SU-DHL-6 (cell line): ENCODE results near the gene PIK3R1.

Source experiments
- EZH2phosphoT487 ChIP-seq: fragments of 200-600 bp; sonication (generic), shearing (Covaris generic); conservative IDR thresholded peaks from 2 replicates; pipeline ENCODE4 v1.6.1; 2018; ENCODE audit warnings: mild to moderate bottlenecking, antibody characterized with exemption, low read length, moderate library complexity, mixed read lengths
- TF ChIP-seq, protein P1 (sequence below): fragments of 200-600 bp; sonication (generic); IDR thresholded peaks from one replicate; pipeline ENCODE4 v1.5.1; 2017; ENCODE audit warnings: antibody characterized with exemption, mild to moderate bottlenecking, low read length, moderate library complexity; ENCODE audit not compliant: insufficient read depth, poor library complexity, severe bottlenecking

DNA sequence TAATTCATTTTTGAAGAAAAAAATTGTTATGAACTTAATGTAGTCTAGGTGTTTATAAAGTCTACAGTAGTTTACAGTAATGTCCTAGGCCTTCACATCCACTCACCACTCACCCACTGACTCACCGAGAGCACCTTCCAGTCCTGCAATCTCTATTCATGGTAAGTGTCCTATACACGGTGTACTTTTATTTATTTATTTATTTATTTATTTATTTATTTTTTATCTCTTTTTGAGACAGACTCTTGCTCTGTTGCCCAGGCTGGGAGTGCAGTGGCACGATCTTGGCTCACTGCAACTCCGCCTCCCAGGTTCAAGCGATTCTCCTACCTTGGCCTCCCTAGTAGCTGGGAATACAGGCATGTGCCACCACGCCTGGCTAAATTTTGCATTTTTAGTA lies 39.3 kb upstream of the PIK3R1 start:
- TF ChIP-seq, protein P1, sequence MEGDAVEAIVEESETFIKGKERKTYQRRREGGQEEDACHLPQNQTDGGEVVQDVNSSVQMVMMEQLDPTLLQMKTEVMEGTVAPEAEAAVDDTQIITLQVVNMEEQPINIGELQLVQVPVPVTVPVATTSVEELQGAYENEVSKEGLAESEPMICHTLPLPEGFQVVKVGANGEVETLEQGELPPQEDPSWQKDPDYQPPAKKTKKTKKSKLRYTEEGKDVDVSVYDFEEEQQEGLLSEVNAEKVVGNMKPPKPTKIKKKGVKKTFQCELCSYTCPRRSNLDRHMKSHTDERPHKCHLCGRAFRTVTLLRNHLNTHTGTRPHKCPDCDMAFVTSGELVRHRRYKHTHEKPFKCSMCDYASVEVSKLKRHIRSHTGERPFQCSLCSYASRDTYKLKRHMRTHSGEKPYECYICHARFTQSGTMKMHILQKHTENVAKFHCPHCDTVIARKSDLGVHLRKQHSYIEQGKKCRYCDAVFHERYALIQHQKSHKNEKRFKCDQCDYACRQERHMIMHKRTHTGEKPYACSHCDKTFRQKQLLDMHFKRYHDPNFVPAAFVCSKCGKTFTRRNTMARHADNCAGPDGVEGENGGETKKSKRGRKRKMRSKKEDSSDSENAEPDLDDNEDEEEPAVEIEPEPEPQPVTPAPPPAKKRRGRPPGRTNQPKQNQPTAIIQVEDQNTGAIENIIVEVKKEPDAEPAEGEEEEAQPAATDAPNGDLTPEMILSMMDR, result no peak
- TF ChIP-seq EZH2phosphoT487, result no peak
